Mucosa of gallbladder (tissue), 1 donor: ENCODE data around the gene AGBL1. TPM values are rescaled to one million over a fixed set of nuclear protein-coding genes. Genes with fewer than 3 reads are reported as not detected.

Experiments
- DNase-seq: peaks from one replicate; pipeline ENCODE4 v3.0.0-alpha.2; 2020; ENCODE audit warnings: low spot score
- total RNA-seq: library from RNA; stranded (reverse); gene quantifications from one replicate; pipeline ENCODE4 v1.2.1, GENCODE V29; 2021
- donor health status: DM: no; HTN: no; CAD: no.

Gene AGBL1
- total RNA-seq, 1 donor from 2014 or later: not detected

GRCh38 chr15:86590461-86590860, 510.8 kb downstream of the AGBL1 start:
- DNase-seq: no peak

GRCh38 chr15:86591158-86591557, 511.5 kb downstream of the AGBL1 start:
- DNase-seq: no peak

DNA sequence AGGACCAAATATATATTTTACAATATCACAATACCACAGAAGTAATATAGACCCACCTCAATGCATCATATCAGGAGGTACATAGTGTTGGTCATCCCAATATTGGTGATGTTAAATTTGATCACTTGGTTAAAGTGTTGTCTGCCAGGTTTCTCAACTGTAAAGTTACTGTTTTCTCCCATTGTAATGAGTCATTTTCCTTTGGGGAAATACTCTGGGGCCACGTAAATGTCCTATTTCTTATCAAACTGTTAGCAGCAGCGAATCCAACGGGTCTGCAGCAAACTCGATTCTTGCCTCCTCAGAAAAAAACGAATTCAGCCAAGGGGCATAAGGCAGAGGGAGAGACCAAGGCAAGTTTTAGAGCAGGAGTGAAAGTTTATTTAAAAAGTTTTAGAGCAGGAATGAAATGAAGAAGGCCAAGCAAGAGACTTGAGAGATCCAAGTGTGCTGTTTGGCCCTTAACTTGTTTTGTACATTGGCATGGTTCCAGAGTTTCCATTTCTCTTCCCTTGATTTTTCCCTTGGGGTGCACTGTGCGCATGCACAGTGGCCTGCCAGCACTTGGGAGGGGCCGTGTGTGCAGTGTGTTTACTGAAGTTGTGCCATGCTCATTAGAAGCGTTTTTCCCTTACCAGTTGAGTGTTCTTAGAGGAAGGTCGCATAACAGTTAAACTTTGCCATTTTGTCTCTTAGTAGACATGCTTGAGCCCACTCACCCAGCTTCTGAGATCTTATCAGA, 512.5 kb downstream of the AGBL1 start:
- no peak for DNase-seq

DNA sequence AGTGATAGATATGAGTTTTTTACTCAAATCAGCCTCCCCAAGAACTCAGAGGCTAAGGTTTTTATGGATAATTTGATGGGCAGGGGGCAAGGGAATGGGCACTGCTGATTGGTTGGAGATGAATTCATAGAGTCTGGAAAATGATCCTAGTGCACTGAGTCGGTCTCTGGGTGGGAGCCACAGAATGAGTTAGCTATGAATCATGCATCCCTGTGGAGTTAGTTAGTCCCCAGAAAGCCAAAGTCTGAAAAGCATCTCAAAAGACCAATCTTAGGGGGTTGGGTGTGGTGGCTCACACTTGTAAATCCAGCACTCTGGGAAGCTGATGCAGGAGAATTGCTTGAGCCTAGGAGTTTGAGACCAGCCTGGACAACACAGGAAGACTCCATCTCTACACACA, 516.1 kb downstream of the AGBL1 start:
- DNase-seq: no peak

DNA sequence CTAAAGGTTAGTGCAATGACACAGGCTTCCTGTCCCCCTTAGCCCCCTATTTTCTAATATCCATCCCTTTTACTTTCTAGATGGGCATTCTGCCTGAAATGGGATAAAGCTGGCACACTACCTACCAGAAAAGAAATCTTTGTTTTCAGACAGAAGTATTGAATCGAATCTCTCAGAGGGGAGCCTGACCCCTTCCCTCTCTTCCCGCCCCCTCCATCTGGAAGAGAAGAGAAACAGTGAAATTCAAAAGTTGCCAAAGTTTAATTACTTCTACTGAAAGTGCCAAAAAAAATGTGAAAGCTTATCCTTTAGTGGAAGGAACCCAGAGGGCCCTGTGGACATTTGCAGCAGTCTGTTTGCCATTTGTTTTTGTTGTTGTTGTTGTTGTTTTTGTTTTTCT, 523.8 kb downstream of the AGBL1 start:
- no peak for DNase-seq

- no peak for DNase-seq
Measured at GRCh38 chr15:86608461-86609205, 529.0 kb downstream of the AGBL1 start.

- no peak for DNase-seq
Measured at GRCh38 chr15:86609275-86609674, 529.6 kb downstream of the AGBL1 start.

DNA sequence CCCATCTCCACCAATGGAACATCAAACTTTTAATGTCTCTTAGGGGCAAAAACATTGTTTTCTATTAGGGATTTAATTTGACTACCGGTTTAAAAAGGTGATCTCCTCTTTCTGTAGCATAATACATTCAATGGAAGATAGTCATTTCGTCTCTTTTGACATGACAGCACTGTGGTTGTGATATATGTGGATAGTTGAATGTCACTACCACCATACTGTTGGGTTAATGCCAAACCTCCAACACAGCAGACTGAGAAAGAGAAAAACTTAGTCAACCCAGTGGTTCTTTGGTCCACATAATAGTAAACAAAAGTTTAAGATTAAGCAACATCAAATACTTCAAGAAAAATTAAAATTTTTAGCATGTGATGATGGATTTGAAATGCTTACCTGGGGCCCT, 530.4 kb downstream of the AGBL1 start:
- no peak for DNase-seq

DNA sequence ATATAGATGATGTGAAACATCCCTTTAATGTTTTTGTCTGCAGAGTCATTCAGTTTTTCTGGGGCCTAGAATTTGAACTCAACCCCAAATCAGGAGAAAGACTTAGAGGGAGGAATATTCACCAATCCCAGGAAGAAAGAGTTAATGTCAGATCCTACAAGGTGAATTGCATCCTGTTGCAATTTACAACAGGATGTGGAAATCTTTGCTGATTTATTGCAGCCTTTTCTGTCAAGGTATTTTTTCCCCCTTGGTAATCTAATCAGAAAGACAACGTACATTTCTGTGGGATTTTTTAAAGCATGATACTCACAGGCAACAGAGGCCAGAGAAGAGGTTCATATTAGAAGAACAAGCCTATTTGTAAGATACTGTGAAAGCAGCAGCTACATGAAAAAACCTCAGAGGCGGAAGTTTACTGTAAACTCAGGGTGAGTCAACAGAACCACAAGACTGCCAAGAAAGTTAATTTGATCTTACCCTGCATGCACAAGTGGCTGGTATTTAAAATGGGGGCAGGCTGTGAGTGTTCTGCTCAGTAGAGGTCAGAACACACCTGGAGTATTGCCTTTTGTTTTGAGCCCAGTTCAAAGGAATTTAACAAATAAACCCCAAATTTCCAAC, 531.9 kb downstream of the AGBL1 start:
- DNase-seq: no peak

DNA sequence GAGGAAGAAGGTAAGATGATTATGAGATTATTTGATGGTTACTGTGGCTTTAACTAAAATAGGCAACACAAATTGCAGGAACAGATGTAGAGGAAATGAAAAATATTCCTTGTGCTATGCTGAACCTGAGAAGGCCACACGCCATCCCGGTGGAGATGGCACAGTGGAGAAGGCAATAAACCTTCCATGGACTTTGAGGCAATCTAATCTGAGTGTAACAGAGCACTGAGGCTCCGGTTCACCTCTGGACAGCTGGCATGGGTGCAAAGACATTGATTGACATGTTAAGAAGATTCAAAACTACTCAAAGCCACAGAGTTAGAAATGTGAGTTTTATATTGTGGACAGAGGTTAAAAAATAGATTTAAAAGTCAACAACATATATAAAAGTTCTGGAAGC, 535.7 kb downstream of the AGBL1 start:
- DNase-seq: no peak

GRCh38 chr15:86615816-86616215, 536.1 kb downstream of the AGBL1 start:
- DNase-seq: no peak

DNA sequence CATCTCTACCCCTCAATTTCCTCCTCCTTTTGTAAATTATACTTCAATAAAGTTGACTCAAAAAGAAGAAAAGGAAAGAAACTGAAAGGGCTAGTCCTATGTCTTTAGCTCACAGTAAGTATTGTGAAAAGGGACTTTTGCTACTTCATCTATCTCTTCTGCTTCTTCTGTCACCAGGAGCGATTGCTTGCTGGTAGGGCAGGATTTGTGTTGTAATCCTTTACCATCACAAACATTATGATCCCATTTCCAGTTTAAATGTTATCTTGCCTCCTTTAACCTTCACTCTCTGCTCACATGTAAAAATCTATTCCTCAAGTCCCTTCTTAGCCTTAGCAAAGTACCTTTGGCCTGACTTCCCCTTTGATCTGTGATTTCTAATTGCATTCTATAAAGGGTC, 537.1 kb downstream of the AGBL1 start:
- DNase-seq: no peak

DNA sequence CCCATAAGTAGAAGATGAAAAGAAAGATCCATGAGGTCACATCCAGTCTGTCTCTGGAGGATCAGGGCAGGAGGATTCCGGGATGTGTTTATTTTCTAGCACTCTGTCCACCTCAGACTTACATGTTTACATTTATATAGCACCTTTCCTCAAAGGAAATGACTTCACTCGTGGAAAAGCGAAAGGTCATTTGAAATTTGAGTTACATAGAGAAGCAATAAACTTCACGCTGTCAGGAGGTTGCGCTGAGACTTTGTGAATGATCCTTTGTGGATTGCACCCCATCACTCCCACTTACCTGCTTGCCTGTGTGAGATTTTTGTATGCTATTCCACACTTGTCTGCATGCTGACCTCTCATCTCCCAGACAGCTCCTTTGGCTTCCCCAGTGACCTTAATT, 540.5 kb downstream of the AGBL1 start:
- DNase-seq: no peak

- no peak for DNase-seq
Measured at GRCh38 chr15:86620641-86621349, 541.1 kb downstream of the AGBL1 start.

DNA sequence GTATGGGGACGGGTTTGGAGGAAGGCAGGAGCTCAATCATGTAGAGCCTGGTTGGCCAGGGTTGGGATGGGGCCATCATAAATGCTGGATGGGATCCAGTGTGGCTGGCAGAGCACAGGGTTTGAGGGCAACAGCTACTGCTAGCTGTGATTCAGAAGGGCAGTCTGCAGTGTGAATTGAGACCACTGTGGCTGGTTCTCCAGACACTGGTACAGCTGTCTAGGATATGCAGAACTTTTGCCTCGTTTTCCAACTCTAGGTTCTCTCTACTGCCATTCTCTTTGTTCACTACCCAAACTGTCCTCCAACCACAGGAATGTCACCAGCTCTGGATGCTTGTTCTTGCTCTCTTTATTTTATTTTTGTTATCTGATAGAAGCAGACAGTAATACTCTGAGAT, 543.6 kb downstream of the AGBL1 start:
- no peak for DNase-seq

DNA sequence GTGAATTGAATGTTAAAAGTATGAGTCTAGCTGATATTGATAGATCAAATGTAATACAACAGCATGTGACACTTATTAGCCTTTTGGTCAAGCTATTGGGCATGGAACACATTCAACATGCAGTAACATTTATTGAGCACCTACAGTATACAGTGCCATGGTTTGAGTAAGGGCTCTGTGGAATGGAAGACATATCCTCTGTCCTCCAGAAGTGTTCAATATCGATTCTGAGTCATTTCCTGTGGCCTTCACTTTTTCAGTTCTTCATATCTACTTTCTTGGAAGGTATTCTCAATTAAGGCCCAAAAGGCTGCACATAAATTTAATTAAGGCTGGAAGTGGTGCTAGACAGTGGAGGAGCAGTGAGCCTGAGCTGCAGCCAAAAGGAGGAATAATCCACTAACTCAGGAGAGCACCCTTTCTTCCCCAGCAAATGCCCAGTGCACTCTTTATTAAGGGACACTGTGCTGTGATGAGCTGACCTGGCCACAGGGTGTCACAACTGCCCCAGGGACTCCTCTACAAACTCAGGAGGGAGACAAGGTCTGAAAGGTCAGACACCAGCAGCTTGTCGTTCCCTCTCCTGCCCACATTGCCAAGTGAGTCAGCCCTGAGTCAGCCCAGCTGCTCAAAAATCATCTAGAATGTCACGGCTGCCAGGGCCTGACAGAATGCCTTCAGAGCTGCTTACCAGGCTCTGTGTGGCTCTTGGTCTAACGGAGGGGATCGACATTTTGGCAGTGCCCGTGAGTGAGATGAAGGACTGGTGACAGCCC, 544.8 kb downstream of the AGBL1 start:
- peak; percentile 67 for DNase-seq

DNA sequence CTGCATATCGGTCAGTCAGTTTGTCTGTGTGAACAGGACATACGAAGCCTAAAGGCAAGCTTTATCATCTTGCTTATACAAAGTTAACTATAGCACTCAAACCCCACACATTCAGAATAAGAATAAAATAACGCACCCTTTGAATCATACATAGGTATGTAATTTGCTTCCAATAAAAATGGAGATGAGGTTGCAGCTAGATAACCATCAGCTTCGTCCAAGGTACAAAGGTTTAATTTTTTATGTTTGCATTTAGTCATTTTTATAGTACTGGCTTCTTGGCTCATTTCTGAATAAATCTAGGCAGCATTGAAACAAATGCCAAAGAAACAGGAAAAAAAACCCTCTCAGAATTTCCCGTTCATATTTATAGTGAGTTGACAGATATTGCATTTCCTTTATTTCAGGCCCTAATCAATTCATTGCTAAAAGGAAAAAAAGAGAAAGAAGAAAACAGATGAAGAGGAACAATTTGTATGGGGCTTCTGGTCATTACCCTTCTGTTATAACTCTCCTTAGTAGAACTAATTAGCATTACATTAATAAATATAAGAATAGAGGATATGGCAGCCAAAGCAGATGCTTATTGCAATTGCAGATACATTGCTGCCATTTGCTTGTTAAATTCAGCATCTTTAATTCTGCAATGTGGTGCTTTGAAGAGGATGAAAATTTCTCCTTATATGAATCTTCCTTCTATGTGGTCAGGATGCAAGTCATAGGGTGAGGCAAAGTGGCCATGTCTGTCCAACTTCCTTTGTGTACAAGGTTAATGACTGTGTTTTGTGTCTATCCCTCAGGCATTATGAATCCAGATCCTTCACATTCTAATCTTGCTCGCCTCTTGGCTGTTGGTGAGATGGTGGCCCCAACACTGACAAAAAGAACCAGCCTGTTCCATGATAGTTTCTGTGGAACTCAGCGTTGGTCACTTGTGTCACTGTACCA, 550.0 kb downstream of the AGBL1 start:
- DNase-seq: no peak

GRCh38 chr15:86630946-86631345, 551.3 kb downstream of the AGBL1 start:
- no peak for DNase-seq

DNA sequence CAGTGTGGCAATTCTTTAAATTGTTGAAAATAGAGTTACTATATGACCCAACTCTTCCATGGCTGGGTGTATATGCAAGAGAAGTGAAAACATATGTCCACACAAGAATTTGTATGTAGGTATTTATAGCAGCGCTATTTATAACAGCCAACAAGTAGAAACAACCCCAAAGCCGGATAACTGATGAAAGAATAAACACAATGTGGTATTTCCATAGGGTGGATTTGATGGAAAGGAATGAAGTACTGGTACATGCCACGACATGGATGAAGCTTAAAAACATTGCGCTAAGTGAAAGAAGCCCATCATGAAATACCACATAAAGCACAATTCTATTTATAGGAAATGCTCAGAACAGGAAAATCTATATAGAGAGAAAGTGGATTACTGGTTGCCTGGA, 554.5 kb downstream of the AGBL1 start:
- no peak for DNase-seq

DNA sequence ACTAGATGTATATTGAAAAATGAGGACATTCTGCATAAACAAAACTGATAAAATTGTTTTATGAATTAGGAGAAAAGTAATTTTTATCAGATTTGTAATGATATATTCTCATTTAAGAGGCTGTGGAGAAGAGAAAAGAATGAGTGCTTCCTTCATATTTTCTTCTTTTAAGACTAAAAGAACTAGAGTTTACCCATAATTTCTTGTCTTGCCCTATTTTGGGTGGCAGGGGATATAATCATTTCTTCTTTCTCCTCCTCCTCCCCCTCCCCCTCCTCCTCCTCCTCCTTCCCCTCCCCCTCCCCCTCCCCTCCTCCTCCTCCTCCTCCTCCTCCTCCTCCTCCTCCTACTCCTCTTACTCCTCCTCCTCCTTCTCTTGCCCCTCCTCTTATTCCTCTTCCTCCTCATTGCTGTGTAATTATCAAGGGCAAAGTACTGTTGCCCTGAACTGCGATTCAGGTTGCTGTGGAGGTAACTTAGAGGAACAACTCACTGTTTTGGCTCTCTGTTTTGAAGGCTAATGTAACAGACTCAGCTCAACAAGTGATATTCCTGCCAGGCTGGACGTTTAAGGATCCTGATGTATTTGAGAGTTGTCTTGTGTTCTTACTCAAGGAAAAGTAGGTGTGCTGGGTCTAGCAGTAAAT, 555.4 kb downstream of the AGBL1 start:
- no peak for DNase-seq
